GM21529 (cell line): ENCODE measurements around the gene ST3GAL3.
"Not testable (repeated sequence)": the region's sequence is repeated elsewhere in the genome, so short reads cannot be mapped to it uniquely, and the experiment has no call there.

ENCODE experiments used
- ATAC-seq: cut with Tn5 transposase; IDR thresholded peaks from one replicate; pipeline ENCODE4 v1.9.1; 2021; ENCODE audit not compliant: unreplicated experiment

The ST3GAL3 gene

GRCh38 chr1:43817304-43817939 lies 110.1 kb downstream of the ST3GAL3 start:
- ATAC-seq: no peak

- ATAC-seq: no peak
These were observed 111.4 kb downstream of the ST3GAL3 start for GRCh38 chr1:43818691-43819090.

- no peak for ATAC-seq
These were observed 112.0 kb downstream of the ST3GAL3 start for GRCh38 chr1:43819357-43819756.

- no peak for ATAC-seq
These were observed 114.1 kb downstream of the ST3GAL3 start for GRCh38 chr1:43821471-43821870.

- no peak for ATAC-seq
These were observed 114.8 kb downstream of the ST3GAL3 start for GRCh38 chr1:43822040-43822690.

- no peak for ATAC-seq
These were observed 117.5 kb downstream of the ST3GAL3 start for GRCh38 chr1:43824795-43825194.

GRCh38 chr1:43828574-43828973 lies 121.2 kb downstream of the ST3GAL3 start:
- no peak for ATAC-seq

- no peak for ATAC-seq
These were observed 123.5 kb downstream of the ST3GAL3 start for GRCh38 chr1:43830802-43831201.

GRCh38 chr1:43831851-43832250 lies 124.5 kb downstream of the ST3GAL3 start:
- ATAC-seq: no peak

- ATAC-seq: peak; percentile 36
These were observed 124.9 kb downstream of the ST3GAL3 start for GRCh38 chr1:43832255-43832654.

- ATAC-seq: no peak
These were observed 125.7 kb downstream of the ST3GAL3 start for GRCh38 chr1:43832998-43833397.

GRCh38 chr1:43833902-43834279 lies 126.6 kb downstream of the ST3GAL3 start:
- not testable (repeated sequence) for ATAC-seq

GRCh38 chr1:43834280-43835081 lies 127.1 kb downstream of the ST3GAL3 start:
- no peak for ATAC-seq

GRCh38 chr1:43835082-43836021 lies 128.0 kb downstream of the ST3GAL3 start:
- no peak for ATAC-seq

- ATAC-seq: peak; percentile 58
These were observed 129.1 kb downstream of the ST3GAL3 start for GRCh38 chr1:43836267-43836951.

- ATAC-seq: no peak
These were observed 131.7 kb downstream of the ST3GAL3 start for GRCh38 chr1:43839056-43839455.

GRCh38 chr1:43841321-43842174 lies 134.2 kb downstream of the ST3GAL3 start:
- ATAC-seq: no peak

- ATAC-seq: no peak
These were observed 134.8 kb downstream of the ST3GAL3 start for GRCh38 chr1:43842175-43842498.

GRCh38 chr1:43843684-43844083 lies 136.3 kb downstream of the ST3GAL3 start:
- no peak for ATAC-seq

- ATAC-seq: no peak
These were observed 136.8 kb downstream of the ST3GAL3 start for GRCh38 chr1:43844114-43844513.
